ENCODE measurements around the gene ZNF668. TPM values are rescaled to one million over a fixed set of nuclear protein-coding genes. Genes with fewer than 3 reads are reported as not detected.

ZNF668 gene
- total and polyA plus RNA-seq, 2 of the 13 experiments (the other 11 are each of a cell fraction or from before 2014, with no cell fraction given): 3.8 to 9.8 TPM

DNA sequence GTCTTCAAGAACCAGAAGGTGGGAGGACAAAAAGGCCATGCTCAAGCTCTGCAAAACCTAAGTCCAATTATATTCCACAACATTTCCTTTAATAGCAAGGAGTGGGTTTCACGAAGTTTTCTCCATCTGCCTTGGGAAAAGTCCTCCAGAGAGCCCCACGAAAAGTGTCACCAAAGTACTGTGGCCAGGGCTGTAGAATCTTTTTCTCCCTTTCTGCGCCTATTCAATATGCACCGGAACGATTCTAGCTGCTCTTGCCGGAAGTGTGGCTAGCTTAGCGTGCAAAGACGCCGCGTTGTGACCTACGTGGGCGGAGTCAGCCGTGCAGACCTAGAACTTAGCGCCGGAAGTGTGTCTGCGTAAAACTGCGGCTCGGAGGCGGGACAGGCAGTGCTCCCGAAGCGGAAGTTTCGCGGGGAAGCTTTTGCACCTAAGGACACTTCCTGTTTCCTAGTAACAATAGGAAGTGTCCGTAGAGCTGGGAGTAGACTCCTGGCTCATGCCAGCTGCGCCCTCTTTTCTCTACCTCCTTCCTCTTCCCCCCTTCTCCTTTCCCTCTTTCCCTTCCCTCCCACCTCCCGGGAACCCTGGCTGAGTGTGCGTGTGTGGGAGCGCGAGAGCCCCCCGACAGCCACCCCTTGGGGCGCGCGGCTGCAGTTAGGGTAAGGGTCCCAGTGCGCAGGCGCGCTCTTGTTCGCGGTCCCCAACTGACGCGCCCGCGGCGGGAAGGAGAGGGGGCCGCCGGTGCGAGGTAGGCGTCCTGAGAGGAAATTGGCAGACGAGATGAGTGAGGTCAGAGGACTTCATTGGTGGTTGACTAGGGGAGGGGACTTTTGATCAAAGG, at the start of gene ZNF668, which contains the start of gene ZNF646 (continued):
- TF ChIP-seq ZNF678 (CRISPR knock-in tag; IDR thresholded peaks at IDR 0.05) (no peak), ZNF775 (CRISPR knock-in tag; IDR thresholded peaks at IDR 0.05; ENCODE audit: borderline replicate concordance) (no peak), TCF7L2 (IDR thresholded peaks at IDR 0.05; ENCODE audit: low read depth, low read length) (no peak), TARDBP (CRISPR knock-in tag; IDR thresholded peaks at IDR 0.05) (peak; percentile 97), ZNF574 (CRISPR knock-in tag; IDR thresholded peaks at IDR 0.05) (peak; percentile 96), CCDC6 (CRISPR knock-in tag; IDR thresholded peaks at IDR 0.05) (peak; percentile 30; the same call in 1 of the 2 replicates), ZMYM2 (CRISPR knock-in tag; IDR thresholded peaks at IDR 0.05) (no peak), TCF12 (IDR thresholded peaks at IDR 0.05) (no peak), TCF12 (CRISPR knock-in tag; IDR thresholded peaks at IDR 0.05) (peak; percentile 31; the same call in 1 of the 2 replicates), U2AF1 (optimal IDR thresholded peaks at IDR 0.05; ENCODE audit: low read depth, low read length) (peak; percentile 81), ZFAT (CRISPR knock-in tag; conservative IDR thresholded peaks at IDR 0.05) (no peak), ZNF547 (CRISPR knock-in tag; IDR thresholded peaks at IDR 0.05) (peak; percentile 94), SNAPC5 (CRISPR knock-in tag; IDR thresholded peaks at IDR 0.05; ENCODE audit: borderline replicate concordance) (peak; percentile 92; the same call in 1 of the 2 replicates), RAD51 (IDR thresholded peaks at IDR 0.05; ENCODE audit: borderline replicate concordance) (no peak), SMAD1 (CRISPR knock-in tag; IDR thresholded peaks at IDR 0.05; ENCODE audit: borderline replicate concordance, low read depth) (peak; percentile 63; the same call in 1 of the 2 replicates)
- TF ChIP-seq, protein P1, sequence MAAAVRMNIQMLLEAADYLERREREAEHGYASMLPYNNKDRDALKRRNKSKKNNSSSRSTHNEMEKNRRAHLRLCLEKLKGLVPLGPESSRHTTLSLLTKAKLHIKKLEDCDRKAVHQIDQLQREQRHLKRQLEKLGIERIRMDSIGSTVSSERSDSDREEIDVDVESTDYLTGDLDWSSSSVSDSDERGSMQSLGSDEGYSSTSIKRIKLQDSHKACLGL (CRISPR knock-in tag; IDR thresholded peaks at IDR 0.05): no peak; the same call in 1 of the 2 replicates
- TF ChIP-seq, protein P2, sequence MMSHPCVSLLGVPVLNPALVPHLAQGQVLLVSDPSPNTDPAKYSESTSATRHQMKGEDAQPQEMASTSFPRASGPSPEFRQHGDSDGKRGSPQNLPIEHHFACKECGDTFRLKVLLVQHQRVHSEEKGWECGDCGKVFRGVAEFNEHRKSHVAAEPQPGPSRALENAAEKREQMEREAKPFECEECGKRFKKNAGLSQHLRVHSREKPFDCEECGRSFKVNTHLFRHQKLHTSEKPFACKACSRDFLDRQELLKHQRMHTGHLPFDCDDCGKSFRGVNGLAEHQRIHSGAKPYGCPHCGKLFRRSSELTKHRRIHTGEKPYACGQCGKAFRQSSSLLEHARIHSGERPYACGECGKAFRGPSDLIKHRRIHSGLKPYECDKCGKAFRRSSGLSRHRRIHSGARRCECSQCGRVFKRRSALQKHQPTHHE (CRISPR knock-in tag; IDR thresholded peaks at IDR 0.05; ENCODE audit: borderline replicate concordance): no peak
- TF ChIP-seq, protein P3, sequence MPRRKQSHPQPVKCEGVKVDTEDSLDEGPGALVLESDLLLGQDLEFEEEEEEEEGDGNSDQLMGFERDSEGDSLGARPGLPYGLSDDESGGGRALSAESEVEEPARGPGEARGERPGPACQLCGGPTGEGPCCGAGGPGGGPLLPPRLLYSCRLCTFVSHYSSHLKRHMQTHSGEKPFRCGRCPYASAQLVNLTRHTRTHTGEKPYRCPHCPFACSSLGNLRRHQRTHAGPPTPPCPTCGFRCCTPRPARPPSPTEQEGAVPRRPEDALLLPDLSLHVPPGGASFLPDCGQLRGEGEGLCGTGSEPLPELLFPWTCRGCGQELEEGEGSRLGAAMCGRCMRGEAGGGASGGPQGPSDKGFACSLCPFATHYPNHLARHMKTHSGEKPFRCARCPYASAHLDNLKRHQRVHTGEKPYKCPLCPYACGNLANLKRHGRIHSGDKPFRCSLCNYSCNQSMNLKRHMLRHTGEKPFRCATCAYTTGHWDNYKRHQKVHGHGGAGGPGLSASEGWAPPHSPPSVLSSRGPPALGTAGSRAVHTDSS (CRISPR knock-in tag; conservative IDR thresholded peaks at IDR 0.05): 0 out of 2 replicates have a peak, but pooled peaks have one; percentile 48
- TF ChIP-seq, protein P4, sequence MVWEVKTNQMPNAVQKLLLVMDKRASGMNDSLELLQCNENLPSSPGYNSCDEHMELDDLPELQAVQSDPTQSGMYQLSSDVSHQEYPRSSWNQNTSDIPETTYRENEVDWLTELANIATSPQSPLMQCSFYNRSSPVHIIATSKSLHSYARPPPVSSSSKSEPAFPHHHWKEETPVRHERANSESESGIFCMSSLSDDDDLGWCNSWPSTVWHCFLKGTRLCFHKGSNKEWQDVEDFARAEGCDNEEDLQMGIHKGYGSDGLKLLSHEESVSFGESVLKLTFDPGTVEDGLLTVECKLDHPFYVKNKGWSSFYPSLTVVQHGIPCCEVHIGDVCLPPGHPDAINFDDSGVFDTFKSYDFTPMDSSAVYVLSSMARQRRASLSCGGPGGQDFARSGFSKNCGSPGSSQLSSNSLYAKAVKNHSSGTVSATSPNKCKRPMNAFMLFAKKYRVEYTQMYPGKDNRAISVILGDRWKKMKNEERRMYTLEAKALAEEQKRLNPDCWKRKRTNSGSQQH (CRISPR knock-in tag; IDR thresholded peaks at IDR 0.05; ENCODE audit: low read depth): peak; percentile 84; the same call in 1 of the 2 replicates

Measured in HepG2 (cell line).